OCI-LY3 (cell line): ENCODE results near the gene KYNU.

Source experiments
- H2AFZ ChIP-seq: fragments of 200-600, 300-600 bp; shearing (Covaris generic); 2 replicates; pipeline ENCODE4 v1.6.0; 2014; ENCODE audit warnings: antibody characterized with exemption, low read depth, low read length
- H3K27ac ChIP-seq: fragments of 200-600, 300-600 bp; sonication (generic); 2 replicates; pipeline ENCODE4 v1.5.1; 2014; ENCODE audit warnings: mild to moderate bottlenecking, low read length, moderate library complexity, mixed read lengths
- H3K27me3 ChIP-seq: fragments of 200-600, 300-600 bp; sonication (generic); 2 replicates; pipeline ENCODE4 v1.6.1; 2014; ENCODE audit warnings: low read depth, low read length, mixed read lengths
- H3K36me3 ChIP-seq: fragments of 200-600, 300-600 bp; sonication (generic); replicated peaks from 2 replicates; pipeline ENCODE3; 2014; ENCODE audit warnings: low read depth, low read length, mixed read lengths
- H3K4me1 ChIP-seq: fragments of 300-600, 200-600 bp; sonication (generic); 2 replicates; pipeline ENCODE4 v1.6.1; 2014; ENCODE audit warnings: low read length, mixed read lengths
- H3K4me2 ChIP-seq: fragments of 200-600, 300-600 bp; sonication (generic); 2 replicates; pipeline ENCODE4 v1.6.1; 2014; ENCODE audit warnings: low read length, mixed read lengths
- H3K4me3 ChIP-seq: fragments of 300-600, 200-600 bp; sonication (generic); 2 replicates; pipeline ENCODE4 v1.5.1; 2014; ENCODE audit warnings: antibody characterized with exemption, mild to moderate bottlenecking, low read length, moderate library complexity
- H3K79me2 ChIP-seq: fragments of 300-600, 200-600 bp; shearing (Covaris generic); 2 replicates; pipeline ENCODE4 v1.6.1; 2014; ENCODE audit warnings: mild to moderate bottlenecking, low read length, mixed read lengths
- H3K9ac ChIP-seq: fragments of 300-600, 200-600 bp; shearing (Covaris generic); 2 replicates; pipeline ENCODE4 v1.6.0; 2014; ENCODE audit warnings: mild to moderate bottlenecking, low read length, moderate library complexity
- H3K9me3 ChIP-seq: fragments of 200-600, 300-600 bp; shearing (Covaris generic); 2 replicates; pipeline ENCODE4 v1.6.1; 2014; ENCODE audit warnings: low read length, mixed read lengths; ENCODE audit not compliant: insufficient read depth
- H4K20me1 ChIP-seq: fragments of 200-600, 300-600 bp; sonication (generic); 2 replicates; pipeline ENCODE4 v1.6.1; 2016; ENCODE audit warnings: low read length, mixed read lengths; ENCODE audit not compliant: insufficient read depth
- EZH2phosphoT487 ChIP-seq: fragments of 200-600 bp; shearing (Covaris generic); IDR thresholded peaks from 2 replicates; pipeline ENCODE4 v1.6.1; 2018; ENCODE audit warnings: antibody characterized with exemption, mixed run types, low read depth
- TF ChIP-seq, protein P1 (sequence below): fragments of 200-600, 300-600 bp; sonication (generic); IDR thresholded peaks from 2 replicates; pipeline ENCODE4 v1.5.1; 2014; ENCODE audit warnings: antibody characterized with exemption, low read length, low read depth

The KYNU gene

DNA sequence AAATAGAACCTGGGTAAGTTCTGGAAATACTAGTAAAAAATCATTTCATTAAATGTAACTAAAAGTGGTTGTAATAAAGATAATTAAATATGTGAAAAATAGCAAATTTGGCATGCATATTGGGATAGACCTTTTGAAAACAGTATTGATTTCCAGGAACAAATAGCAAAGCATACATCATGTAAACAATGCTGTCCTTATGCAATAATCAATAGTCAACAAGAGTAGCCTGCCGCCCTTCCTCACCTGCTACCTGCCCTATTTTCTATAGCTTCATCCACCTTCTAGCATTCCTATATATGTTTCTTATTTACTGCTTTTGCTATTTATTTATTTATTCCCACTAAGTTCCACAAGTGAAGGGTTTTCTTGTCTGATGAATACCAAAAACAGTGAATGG, 35.1 kb upstream of the KYNU start:
- Histone ChIP-seq H3K79me2 (no peaks in the 10 kb centered on the region), H3K27me3 (no peaks in the 10 kb centered on the region), H3K4me2 (no peak overlapping the region), H3K27ac (no peak overlapping the region), H3K4me3 (no peak overlapping the region), H2AFZ (no peak overlapping the region), H3K9me3 (no peaks in the 10 kb centered on the region), H4K20me1 (no peaks in the 10 kb centered on the region), H3K36me3 (no peaks in the 10 kb centered on the region), H3K9ac (no peak overlapping the region), H3K4me1 (no peaks in the 10 kb centered on the region)
- TF ChIP-seq, protein P1, sequence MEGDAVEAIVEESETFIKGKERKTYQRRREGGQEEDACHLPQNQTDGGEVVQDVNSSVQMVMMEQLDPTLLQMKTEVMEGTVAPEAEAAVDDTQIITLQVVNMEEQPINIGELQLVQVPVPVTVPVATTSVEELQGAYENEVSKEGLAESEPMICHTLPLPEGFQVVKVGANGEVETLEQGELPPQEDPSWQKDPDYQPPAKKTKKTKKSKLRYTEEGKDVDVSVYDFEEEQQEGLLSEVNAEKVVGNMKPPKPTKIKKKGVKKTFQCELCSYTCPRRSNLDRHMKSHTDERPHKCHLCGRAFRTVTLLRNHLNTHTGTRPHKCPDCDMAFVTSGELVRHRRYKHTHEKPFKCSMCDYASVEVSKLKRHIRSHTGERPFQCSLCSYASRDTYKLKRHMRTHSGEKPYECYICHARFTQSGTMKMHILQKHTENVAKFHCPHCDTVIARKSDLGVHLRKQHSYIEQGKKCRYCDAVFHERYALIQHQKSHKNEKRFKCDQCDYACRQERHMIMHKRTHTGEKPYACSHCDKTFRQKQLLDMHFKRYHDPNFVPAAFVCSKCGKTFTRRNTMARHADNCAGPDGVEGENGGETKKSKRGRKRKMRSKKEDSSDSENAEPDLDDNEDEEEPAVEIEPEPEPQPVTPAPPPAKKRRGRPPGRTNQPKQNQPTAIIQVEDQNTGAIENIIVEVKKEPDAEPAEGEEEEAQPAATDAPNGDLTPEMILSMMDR, result no peak
- no peak for TF ChIP-seq EZH2phosphoT487

GRCh38 chr2:142843731-142844130, 33.7 kb upstream of the KYNU start:
- no peak overlapping the region for H3K4me3 ChIP-seq
- H4K20me1 ChIP-seq, result no peaks in the 10 kb centered on the region
- H3K4me2 ChIP-seq, result no peak overlapping the region
- no peak overlapping the region for H3K27ac ChIP-seq
- no peaks in the 10 kb centered on the region for H3K79me2 ChIP-seq
- no peaks in the 10 kb centered on the region for H3K9me3 ChIP-seq
- no peak for TF ChIP-seq EZH2phosphoT487
- TF ChIP-seq, protein P1, result no peak
- no peaks in the 10 kb centered on the region for H3K4me1 ChIP-seq
- no peaks in the 10 kb centered on the region for H3K27me3 ChIP-seq
- no peak overlapping the region for H2AFZ ChIP-seq
- H3K36me3 ChIP-seq, result no peaks in the 10 kb centered on the region
- no peak overlapping the region for H3K9ac ChIP-seq

DNA sequence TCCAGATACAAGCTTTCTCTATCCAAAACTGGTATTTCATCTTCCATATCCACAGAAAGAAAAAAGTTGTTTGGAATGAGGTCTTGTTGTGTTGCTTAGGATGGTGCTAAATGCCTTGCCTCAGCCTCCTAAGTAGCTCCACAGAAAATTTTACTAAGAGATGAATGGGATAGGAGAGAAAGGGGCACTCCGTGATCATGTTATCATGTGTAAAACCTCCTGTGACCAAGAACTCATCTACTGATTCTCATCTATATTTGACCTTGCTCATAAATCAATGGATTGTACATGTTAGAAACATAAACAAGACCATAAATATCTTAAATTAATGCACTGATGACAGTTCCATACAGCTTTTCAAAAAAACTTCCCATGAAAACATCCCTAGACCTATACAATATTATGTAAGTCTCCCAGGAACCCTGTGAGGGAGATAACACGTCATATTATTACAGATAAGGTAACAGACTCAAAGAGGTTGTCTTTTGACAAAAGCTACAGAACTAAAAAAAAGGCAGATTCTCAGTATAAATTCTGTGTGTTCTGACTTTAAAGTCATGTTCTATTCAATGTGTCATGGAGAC, 29.3 kb upstream of the KYNU start:
- no peak overlapping the region for H3K4me2 ChIP-seq
- no peaks in the 10 kb centered on the region for H3K36me3 ChIP-seq
- H2AFZ ChIP-seq, result no peak overlapping the region
- no peak for TF ChIP-seq EZH2phosphoT487
- TF ChIP-seq, protein P1, result no peak
- no peak overlapping the region for H3K27ac ChIP-seq
- H3K79me2 ChIP-seq, result no peaks in the 10 kb centered on the region
- H3K9me3 ChIP-seq, result no peaks in the 10 kb centered on the region
- H4K20me1 ChIP-seq, result no peaks in the 10 kb centered on the region
- H3K4me1 ChIP-seq, result no peaks in the 10 kb centered on the region
- H3K9ac ChIP-seq, result no peak overlapping the region
- no peaks in the 10 kb centered on the region for H3K27me3 ChIP-seq
- H3K4me3 ChIP-seq, result no peak overlapping the region

DNA sequence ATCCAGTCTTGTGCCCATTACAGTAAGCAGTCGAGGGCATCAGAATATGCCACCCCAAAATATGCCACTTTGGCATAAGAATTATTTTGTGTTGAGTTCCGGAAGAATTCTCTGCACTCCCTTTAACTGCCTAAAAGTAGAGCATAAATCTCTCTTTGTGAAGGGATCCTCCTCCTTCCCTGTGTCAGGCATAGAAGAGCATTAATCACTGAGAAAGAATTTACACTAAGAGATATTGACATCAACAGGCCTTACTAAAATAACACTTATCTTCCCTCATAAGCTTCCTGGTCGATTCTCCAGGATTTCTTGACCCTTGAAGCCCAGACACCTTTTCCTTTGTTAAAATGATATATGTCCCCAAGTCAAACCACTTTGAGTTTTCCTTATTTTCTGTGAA, 27.6 kb upstream of the KYNU start:
- Histone ChIP-seq H3K4me2 (no peak overlapping the region), H3K36me3 (no peaks in the 10 kb centered on the region), H4K20me1 (no peaks in the 10 kb centered on the region), H3K27me3 (no peaks in the 10 kb centered on the region), H3K9me3 (no peaks in the 10 kb centered on the region), H3K4me3 (no peak overlapping the region), H3K79me2 (no peaks in the 10 kb centered on the region), H2AFZ (no peak overlapping the region), H3K27ac (no peak overlapping the region), H3K4me1 (no peaks in the 10 kb centered on the region), H3K9ac (no peak overlapping the region)
- TF ChIP-seq EZH2phosphoT487, result no peak
- TF ChIP-seq, protein P1, result no peak
